ENCODE measurements around the gene DNAH14. TPM values are rescaled to one million over a fixed set of nuclear protein-coding genes. Genes with fewer than 3 reads are reported as not detected.
"Not testable (repeated sequence)": the region's sequence is repeated elsewhere in the genome, so short reads cannot be mapped to it uniquely, and the experiment has no call there.

DNAH14 gene
- total RNA-seq, 1 donor from 2014 or later = 0.42 TPM

DNA sequence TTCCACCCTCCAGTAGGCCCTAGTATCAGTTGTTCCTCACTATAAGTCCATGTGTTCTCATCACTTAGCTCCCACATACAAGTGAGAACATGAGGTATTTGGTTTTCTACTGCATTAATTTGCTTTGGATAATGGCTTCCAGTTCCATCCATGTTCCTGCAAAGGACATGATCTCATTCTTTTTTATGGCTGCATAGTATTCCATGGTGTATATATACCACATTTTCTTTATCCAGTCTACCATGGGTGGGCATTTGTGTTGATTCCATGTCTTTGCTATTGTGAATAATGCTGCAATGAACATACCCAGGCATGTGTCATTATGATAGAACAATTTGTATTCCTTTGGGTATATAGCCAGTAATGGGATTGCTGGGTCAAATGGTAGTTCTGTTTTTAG lies 218.3 kb downstream of the DNAH14 start:
- intact Hi-C loops (cut with micrococcal nuclease) = not testable (repeated sequence)

- intact Hi-C loops (cut with micrococcal nuclease) = no loop called here
Measured at GRCh38 chr1:225152061-225152460, 222.6 kb downstream of the DNAH14 start.

GRCh38 chr1:225155555-225155954 lies 226.1 kb downstream of the DNAH14 start:
- intact Hi-C loops (cut with micrococcal nuclease) = no loop called here

- intact Hi-C loops (cut with micrococcal nuclease) = no loop called here
Measured at GRCh38 chr1:225156254-225156653, 226.8 kb downstream of the DNAH14 start.

DNA sequence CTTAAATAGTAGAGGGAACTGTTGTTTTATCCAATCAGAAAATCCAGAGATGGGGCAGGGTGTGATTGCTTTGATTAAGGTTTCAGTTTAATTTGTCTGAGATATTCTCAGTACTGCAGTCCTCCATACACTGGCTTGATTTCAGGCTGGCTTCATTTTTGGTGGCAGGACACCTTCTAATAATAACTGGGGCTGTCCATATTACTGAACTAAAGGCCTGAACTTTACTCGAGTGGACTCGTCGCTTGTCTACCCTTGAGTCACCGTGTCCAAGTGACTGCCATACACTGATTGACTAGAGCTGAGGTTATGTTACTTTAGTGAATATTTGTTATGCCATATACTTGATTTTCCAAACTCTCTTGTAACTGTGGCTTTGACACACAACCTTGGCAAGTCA lies 228.8 kb downstream of the DNAH14 start:
- intact Hi-C loops (cut with micrococcal nuclease) = no loop called here

DNA sequence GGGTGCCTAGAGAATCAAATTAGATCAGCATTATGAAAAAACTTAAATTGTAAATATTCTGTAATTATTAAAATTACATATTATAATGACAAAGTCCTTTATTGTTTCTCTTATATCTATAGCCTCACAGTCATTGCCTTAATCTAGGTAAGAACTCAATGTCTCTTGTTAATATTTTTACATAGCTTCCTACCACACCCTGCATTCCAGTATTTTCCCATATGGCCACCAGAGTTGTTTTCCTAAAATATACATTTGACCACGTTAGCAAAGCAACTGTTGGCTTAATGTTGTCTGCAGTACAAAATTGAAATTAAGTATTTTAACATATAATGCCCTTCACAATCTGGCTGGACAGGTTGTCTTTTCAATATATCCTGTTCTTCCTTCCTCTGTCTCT lies 230.3 kb downstream of the DNAH14 start:
- intact Hi-C loops (cut with micrococcal nuclease) = no loop called here

DNA sequence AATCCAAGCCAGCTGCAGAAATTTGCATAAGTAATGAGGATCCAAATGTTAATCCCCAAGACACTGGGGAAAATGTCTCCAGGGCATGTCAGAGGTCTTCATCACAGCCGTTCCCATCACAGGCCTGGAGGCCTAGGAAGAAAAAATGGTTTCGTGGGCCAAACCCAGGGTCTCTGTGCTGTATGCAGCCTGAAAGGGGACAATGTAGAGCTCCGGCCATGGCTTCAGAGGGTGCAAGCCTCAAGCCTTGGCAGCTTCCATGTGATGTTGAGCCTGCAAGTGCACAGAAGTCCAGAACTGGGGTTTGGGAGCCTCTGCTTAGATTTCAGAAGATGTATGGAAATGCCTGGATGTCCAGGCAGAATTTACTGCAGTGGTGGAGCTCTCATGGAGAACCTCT lies 247.9 kb downstream of the DNAH14 start:
- intact Hi-C loops (cut with micrococcal nuclease) = not testable (repeated sequence)

DNA sequence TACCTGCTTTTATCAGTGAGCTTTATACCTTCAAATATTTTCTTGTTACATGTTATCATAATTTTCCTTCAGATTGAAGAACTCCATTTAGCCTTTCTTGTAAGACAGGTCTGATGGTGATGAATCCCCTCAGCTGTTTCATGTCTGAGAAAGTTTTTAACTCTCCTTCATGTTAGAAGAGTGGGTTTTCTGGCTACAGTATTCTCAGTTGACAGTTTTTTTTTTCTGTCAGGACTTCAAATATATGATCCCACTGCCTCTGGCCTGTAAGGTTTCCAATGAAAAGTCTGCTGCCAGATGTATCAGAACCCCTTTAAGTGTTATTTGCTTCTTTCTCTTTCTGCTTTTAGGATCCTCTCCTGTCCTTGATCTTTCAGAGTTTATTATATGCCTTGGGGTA lies 250.2 kb downstream of the DNAH14 start:
- intact Hi-C loops (cut with micrococcal nuclease) = no loop called here

GRCh38 chr1:225182716-225183115 lies 253.2 kb downstream of the DNAH14 start:
- intact Hi-C loops (cut with micrococcal nuclease) = no loop called here

DNA sequence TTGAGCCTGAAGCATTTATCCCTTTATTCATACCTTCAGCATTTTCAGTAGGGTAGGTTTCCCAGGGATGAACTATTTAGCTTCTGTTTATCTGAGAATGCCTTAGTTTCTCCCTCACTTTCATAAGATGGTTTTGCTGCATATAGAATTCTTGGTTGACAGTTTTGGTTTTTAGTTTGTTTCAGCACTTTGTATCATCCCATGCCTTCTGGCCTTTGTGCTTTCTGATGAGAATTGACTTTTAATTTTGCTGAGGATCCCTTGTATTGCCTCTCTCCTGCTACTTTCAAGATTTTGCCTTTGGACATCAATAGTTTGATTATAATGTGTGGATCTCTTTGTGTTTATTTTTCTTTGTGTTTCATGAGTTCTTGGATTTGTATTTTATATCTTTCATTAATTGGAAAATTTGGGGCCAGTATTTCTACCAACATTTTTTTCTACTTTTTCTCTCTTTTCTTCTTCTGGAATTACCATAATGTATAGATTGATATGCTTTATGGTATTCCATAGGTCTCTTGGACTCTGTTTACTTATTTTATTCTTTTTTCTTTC lies 261.8 kb downstream of the DNAH14 start:
- intact Hi-C loops (cut with micrococcal nuclease) = no loop called here

DNA sequence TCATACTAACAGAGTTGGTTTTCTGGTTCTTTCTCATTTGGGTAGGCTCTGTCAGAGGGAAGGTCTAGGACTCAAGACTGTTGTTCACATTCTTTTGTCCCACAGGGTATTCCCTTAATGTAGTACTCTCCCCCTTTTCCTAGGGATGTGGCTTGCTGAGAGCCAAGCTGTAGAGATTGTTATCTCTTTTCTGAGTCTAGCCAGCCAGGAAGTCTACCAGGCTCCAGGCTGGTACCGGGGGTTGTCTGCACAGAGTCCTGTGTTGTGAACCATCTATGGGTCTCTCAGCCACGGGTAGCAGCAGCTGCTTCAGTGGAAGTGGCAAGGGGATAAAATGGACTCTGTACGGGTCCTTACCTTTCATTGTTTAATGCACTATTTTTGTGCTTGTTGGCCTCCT lies 272.0 kb downstream of the DNAH14 start:
- intact Hi-C loops (cut with micrococcal nuclease) = no loop called here

- intact Hi-C loops (cut with micrococcal nuclease) = no loop called here
Measured at GRCh38 chr1:225207791-225208190, 278.3 kb downstream of the DNAH14 start.

DNA sequence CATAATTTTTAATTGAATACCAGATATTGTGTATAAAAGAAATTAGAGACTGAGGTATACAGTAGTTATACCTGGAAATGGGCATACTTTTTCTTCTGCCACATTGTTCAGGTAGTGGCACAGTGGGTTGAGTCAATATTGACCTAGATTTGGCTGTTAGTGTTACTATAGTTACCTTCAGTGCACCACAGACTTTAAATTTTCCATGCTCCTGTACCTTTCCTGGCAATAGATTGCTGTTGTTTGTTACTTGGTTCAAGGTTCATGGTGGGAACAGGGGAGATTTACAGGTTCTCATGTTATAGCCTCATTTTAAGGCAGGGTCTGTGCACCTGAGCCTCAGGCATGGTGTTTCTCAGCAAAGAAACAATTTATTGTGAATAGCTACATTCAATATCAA lies 279.7 kb downstream of the DNAH14 start:
- intact Hi-C loops (cut with micrococcal nuclease) = no loop called here

GRCh38 chr1:225210180-225210579 lies 280.7 kb downstream of the DNAH14 start:
- intact Hi-C loops (cut with micrococcal nuclease) = not testable (repeated sequence)

GRCh38 chr1:225211694-225212442 lies 282.4 kb downstream of the DNAH14 start:
- intact Hi-C loops (cut with micrococcal nuclease) = not testable (repeated sequence)

DNA sequence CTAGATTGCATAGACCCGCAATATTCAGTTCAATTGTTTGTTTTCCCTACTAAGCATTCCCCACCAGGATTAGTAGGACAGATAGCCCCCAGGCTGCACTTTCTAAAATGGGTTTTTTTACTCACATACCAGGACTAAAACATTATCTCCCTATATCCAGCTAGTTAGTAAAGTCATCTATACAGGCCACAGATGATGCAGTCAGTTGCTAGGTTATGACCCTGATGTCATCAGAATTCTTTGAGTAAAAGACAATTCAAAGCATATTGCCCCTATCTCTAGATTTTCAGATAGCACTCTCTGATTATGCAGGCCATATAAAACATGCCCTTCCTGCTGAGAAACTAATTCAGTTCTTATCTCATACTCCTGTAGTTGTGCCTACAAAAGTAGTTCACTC lies 294.8 kb downstream of the DNAH14 start:
- intact Hi-C loops (cut with micrococcal nuclease) = no loop called here

GRCh38 chr1:225225681-225226080 lies 296.2 kb downstream of the DNAH14 start:
- intact Hi-C loops (cut with micrococcal nuclease) = no loop called here

DNA sequence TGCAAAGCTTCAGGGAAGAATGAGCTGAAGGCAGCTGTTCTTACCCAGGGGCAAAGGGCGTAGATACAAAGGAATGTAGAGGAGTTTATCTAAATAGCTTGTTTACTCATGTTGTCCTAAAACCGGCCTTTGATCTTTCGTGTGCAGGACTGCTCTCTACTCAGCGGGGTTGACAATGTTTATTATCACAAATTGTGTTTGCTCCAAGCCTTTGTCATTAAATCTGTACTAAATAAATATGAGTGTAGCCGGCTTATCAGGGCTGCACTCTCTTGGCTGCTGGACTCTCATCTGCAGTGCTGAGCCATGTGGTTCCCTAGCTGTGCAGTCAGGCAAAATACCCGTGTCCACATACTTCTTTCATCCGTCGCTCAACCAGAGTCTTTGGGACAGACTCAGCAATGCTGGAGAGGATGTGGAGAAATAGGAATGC lies 299.4 kb downstream of the DNAH14 start:
- intact Hi-C loops (cut with micrococcal nuclease) = no loop called here

- intact Hi-C loops (cut with micrococcal nuclease) = not testable (repeated sequence)
Measured at GRCh38 chr1:225229429-225229828, 300.0 kb downstream of the DNAH14 start.

GRCh38 chr1:225230483-225230882 lies 301.0 kb downstream of the DNAH14 start:
- intact Hi-C loops (cut with micrococcal nuclease) = no loop called here

- intact Hi-C loops (cut with micrococcal nuclease) = not testable (repeated sequence)
Measured at GRCh38 chr1:225232930-225233329, 303.5 kb downstream of the DNAH14 start.

GRCh38 chr1:225242611-225243010 lies 313.1 kb downstream of the DNAH14 start:
- intact Hi-C loops (cut with micrococcal nuclease) = no loop called here

DNA sequence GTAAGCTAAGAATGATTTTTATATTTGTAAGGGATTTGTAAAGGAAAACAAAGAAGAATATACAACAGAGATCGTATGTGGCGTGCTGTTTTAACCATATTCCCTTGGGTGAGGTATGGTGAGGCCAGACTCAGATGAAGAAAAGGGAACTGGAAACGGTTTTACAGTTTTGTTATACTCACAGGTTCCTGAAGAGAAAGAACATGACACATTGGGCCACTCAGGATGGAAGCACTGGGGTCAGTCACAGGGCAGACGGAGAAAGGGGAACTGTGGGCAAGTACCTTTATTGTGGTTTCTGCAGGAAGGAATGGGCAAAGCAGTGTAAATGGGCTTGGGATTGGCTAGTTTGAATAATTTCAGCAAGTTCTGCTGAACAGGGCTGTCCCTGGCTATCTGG lies 321.0 kb downstream of the DNAH14 start:
- intact Hi-C loops (cut with micrococcal nuclease) = no loop called here
